KG1 (cell line): Measurements from ENCODE around the gene BACE2.

Experiments
- DNase-seq: peaks from one replicate; lab custom pipeline; 2025; lab: John Stamatoyannopoulos, UW

BACE2 gene

DNA sequence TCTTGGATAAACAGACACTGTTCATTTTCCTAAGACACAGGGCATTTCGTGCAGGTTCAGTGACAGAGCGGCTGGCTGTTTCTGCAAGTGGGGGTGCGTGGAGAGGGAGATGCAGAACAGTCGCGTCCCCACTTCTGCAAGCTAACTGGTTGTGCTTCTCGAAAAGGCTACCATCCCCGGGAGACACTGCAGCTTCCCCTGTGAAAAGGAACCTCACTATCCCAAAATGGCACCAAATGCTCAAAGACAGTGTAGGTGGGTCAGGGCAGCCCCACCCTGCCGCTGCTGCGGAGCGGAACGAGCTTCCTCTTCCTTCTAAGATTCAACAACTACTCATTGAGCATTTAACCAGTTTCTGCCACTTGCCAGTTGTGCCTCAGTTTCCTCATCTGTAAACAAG lies 19.2 kb upstream of the BACE2 start:
- DNase-seq = no peak

DNA sequence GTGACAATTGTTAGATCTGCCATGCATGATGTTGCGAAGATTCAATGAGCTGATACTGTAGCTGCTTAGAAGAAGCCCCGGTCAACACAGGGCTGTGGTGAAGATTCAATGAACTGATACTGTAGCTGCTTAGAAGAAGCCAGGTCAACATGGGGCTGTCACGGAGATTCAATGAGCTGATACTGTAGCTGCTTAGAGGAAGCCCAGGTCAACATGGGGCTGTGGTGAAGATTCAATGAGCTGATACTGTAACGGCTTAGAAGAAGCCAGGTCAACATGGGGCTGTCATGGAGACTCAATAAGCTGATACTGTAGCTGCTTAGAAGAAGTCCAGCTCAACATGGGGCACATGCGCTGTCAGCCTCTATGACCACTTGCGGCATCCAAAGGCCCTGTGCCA lies 18.8 kb upstream of the BACE2 start:
- peak; percentile 23 for DNase-seq

DNA sequence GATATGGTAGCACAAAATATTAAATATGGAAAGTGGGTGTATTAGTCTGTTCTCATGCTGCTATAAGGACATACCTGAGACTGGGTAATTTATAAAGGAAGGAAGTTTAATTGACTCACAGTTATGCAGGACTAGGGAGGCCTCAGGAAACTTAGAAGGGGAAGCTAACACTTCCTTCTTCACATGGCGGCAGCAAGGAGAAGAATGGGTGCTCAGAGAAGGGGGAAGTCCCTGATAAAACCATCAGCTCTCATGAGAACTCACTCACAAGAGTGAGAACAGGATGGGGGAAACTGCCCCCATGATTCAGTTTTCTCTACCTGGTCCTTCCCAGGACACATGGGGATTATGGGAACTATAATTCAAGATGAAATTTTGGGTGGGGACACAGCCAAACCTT lies 15.8 kb upstream of the BACE2 start:
- peak; percentile 20 for DNase-seq

DNA sequence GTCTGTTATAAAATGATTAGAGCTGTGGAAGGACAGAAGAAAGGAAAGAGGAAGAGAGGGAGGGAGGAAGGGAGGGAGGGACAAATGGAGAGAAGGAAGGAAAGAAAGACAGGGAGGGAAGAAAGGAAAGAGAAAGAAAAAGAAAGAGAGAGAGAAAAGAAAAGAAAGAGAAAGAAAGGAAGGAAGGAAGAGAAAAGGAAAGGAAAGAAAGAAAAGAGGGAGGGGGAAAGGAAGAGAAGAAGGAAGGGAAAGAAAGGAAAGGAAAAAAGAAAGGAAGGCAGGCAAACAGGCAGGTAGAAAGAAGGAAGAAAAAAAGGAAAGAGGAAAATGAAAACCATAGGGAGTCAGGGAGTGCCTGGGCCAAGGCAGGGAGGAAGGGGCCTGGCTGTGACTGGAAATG lies 14.5 kb upstream of the BACE2 start:
- DNase-seq = no peak

DNA sequence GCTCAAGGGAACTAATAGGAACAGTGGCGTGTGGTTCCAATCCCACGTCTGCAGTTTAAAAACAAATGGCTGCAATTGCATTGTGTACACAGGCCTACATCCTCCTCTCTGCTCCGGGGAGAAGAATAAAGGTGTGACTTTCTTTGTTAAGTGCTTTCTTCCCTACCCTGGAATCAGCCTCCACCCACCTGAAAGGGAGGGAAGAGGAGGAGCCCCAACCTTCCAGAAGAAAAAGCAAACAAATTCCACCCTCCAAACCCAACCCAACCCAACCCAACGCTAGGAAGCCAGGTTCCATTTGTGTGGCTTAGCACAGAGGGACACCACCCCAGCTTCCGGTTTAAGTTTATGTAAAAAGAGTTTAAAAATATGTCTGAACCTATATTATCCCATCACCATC lies 11.8 kb upstream of the BACE2 start:
- DNase-seq = no peak

DNA sequence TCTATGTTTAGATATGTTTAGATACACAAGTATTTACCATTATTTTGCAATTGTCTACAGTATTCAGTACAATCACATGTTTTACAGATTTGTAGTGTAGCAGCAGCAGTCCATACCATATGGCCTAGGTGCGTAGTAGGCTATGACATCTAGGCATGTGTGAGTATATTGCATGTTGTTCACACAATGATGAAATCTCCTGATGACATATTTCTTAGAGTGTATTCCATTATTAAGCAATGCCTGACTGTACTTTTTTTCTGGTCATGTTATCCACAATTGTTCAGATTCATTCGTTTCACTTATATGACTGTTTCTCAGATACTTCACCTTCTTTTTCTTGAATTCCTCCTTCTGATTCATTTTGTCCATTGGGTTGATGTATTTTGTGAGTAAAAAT lies 9.9 kb upstream of the BACE2 start:
- DNase-seq = no peak

DNA sequence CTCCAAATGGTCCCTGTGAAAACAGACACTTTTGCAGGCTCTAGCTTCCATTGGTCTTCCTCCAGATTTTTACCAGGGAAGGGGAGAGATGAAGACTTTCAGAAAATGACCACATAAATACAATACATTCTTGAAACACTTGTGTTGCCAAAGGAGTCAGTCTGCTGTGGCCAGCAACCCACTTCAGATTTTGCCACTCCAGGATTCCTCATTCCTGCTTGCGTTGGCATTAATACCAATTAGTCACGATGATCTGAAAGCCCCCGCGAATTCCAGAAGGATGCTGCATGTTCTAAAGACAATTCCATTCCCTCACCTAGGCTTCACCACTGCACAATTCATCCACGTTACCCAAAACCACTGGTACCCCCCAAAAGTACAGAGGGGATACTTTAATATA lies 7.9 kb upstream of the BACE2 start:
- no peak for DNase-seq

DNA sequence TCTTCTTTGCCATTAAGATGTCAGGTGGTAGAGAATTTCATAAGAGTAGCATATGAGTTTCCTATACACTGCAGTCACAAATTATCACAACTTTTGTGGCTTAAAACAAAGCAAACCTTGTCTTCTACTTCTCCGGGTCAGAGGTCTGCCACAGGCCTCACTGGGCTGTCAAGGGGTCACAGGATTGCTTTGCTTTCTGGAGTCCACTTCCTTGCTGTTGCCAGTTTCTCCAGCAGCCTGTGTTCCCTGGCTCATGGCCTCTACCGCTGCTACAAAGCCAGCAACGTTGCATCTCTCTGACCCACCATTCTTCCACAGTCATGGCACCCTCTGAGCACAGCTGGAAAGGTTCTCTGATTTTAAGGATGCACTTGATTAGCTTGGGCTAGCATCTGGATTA lies 6.5 kb upstream of the BACE2 start:
- DNase-seq = no peak

DNA sequence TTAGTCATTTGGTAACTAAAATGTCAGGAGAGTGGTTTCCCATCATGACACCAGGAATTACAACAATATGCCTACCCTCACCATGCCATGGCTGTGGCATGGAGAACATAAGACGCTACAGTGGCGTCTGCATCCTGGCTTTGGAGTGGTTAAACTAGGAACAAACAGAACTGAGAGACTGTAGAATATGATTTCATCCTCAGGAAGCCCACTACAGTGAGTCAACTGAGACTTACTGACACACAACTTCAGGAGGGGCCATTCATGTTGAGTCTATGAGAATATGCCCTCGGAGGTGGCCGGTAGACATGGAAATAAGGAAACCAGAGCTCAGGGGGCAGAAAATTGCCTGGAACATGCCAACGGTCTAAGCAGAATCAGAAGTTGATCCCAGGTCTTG lies 5.9 kb upstream of the BACE2 start:
- DNase-seq = no peak

DNA sequence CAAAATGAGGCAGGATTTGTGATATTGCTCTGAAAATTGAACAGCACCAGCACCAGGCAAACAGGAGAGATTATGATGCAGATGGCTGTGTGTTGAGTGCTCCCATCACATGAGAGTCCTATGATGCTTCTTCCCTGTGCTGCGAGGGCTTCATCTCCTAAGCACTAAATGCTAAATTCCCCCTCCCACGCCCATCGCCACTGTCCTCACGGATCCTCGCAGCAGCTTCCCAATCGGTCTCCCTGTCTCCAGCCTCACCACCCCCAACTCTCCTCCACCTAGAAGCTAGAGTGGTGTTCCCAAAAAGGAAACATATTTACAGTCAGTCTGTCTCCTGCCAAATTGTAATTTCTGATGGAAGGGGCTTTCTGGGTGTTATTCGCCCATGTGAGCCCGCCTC lies 4.9 kb upstream of the BACE2 start:
- DNase-seq = no peak

DNA sequence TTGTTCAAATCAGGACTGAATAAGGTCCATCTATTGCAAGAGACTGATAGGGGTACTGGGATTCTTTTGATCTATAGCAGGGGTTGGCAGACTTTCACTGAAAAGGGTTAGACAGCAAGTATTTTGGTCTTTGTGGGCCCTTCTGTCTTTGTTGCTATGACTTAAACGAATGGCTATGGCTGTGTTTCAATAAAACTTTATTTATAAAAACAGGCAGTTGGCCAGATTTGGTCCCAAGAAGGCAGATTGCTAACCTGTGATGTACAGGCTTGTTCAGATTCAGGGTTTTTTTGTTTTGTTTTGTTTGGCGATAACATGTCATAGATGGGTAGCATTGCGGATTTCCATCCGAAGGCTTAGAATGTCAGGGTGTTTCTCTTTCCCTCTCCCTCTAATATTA lies 3.9 kb upstream of the BACE2 start:
- DNase-seq = no peak

DNA sequence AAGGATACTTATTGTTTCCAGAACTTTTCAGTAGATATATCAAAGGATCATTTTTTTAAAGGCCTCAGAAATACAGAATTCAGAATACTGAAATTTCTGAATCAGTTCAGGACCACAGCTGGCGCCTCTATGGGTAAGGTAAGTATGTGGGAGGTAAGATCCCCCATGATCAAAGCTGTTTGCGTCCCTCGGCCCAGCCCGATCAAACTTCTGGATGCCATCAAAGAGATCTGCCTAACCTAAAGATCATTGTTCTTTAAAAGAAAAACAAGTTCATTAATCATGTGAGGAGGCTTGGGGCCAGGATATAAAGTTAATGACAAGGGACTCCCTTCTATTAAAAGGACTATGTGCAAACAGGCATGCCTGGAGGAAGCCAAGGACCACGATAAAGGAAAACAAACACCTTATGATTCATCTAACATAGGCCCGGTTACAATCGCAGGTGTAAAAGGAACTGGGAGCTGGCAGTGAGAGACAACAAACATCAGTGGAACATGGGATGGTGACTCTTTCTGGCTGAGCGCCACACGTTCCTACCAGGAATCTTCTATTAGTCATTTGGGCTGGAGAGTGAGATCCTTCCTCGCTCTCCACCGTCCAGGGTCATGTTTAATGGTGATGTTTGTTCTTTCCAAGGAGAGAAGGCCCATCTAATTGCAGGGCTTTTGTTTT lies 2.8 kb upstream of the BACE2 start:
- DNase-seq = no peak

DNA sequence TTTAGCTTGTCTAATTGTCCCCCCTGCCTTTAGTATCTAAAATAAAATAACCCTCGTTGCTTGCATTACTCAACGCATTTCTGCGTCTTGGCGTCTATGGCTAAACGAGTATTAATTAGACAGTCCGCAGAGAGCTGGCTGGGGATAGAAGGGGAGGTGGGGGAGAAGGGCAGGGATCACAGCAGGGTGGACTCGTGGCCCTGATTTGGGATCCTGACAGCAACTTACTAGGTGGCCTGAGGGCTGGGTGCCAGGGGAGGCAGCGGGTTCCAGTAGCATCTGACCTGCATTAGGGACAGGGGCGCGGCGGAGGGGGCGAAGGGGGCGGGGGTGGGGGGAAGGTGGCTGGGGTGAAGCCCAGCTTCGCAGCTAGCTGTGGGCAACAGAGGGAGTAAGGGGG lies 1.1 kb upstream of the BACE2 start:
- no peak for DNase-seq

DNA sequence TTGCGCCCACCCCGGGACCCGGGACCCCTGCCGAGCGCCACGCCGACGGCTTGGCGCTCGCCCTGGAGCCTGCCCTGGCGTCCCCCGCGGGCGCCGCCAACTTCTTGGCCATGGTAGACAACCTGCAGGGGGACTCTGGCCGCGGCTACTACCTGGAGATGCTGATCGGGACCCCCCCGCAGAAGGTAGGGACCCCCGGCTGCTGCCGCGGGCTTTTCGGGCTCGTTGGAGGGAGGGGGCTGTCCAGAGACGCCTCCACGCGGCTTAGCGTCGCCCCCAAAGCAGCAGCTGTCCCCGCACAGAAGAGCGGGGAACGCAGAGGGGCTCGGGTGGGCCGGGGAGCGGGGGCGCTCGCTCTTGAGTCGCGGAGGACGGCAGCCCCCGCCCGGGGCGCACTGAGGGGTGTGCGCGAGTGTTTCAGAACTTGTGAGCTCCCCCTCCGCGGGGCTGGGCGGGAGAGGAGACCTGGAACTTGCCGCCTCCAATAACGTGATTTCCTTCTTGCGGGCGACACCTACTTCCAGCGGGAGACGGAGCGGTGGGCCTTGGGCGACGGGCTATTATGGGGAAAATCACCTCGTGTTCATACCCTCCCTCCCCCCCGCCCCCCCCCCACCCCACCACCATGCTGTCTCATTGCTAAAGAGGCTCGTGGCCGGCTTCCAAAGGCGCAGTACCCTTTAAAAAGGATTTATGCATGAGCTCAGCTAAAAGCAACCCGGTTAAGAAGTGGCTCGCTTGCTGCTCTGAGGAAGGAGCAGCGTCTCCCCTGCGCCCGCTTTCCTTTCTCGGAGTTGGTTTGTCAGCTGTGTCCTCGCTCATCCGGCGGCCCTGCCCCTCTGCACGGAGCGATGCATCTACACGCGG lies 664 bp downstream of the BACE2 start:
- no peak for DNase-seq

DNA sequence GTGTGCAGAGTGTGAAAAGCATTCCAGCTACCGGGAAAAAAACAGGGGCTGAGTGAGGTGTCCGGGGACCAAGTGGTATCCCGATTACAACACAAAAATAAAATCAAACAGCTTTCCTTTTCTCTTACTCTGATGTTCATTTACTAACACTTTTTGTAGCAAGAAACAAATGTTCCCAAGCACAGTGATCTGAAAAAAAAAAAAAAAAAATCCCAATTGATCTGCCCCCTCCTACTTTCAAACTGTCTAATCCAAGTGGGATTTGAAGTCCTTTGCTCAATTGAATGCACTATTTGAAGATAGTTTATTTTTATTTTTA lies 1.3 kb downstream of the BACE2 start:
- DNase-seq = no peak

DNA sequence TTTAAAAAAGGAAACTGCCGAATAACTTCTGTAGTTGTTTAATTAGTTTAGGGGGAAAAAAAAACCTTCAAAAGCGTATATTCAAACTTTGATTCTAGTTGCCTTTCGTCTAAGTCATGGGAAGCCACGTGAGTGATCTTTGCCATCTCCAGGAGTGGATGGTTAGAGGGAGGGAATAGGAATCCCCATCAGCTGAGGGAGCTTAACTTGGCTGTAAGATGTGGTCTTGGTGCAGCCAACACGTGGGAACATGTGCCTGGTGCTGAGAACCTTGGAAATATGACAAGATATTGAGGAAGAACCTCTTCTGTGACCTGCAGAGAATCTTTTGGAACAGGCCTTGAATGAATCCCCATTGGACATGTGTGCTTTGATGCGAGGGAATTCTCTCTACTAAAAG lies 1.7 kb downstream of the BACE2 start:
- DNase-seq = no peak

DNA sequence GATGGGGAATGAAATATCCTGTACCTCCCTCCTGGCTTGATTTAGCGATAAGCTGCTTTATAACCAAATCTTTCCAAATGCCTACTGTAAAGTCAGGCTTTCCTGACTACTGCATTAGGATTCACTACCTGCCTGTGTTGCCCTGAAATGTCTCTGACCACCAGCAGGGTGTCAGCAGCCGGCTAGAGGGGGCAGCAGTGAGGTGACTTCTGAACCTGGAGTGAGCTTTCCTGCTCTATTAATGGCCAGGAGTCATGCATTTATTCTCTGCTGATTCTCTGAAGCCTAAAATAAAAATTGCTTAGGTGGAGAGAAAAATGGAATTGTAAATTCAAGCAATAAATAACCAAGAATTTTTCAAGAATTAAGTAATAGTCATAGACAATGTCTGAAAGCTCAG lies 2.5 kb downstream of the BACE2 start:
- DNase-seq = no peak

DNA sequence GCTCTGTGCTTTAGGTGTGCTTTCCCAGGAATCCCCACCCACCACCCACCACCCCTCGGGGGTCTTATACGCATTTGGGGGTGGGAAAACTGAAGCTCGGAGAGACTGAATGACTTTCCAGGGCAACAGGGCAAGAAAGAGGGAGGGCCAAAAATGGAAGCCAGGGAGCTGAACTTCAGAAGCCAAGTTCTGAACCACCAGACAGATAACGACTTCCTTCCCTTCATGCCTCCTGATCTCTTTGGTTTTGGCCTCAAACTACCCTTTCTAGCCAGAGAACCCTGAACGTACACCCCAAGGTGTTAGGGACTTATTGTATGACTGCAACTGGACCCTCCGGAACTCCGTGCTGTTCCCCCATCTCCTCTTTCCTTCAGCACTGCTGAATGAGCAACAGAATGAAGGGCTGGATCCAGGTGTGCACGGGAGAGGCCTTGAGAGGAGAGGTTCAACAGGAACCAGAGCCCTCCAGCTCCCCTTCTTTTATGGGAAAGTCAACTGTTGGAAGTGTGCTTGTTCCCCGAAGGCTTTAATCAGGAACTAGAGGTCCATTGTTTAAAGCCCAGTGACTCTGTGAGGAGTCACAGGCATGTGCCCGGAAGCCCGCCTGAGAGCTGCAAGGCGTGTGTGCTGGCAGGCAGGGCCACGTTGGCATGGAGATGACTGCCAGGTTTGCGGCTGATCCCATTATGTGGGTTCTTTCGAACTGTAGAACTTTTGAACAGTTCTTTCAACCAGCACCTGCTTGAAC lies 3.1 kb downstream of the BACE2 start:
- DNase-seq = no peak

DNA sequence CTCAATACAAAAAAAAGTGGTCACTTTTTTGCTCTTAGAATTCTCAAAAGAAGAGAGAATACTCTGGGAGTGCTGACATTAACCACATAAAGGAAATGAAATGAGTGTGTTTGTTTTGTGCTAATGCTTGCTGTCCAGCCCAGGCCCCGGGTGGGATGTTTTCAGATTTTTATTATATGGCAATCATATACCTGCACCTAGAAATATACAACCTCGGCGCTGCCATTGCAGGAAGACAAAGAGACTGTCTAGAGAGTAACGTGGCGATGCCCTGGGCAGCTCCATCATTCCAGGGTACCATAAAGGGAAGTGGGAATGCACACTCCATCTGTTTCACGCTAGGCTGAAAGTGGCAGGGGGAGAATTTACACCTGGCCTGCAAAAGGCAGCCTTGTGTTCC lies 7.1 kb downstream of the BACE2 start:
- DNase-seq = no peak

DNA sequence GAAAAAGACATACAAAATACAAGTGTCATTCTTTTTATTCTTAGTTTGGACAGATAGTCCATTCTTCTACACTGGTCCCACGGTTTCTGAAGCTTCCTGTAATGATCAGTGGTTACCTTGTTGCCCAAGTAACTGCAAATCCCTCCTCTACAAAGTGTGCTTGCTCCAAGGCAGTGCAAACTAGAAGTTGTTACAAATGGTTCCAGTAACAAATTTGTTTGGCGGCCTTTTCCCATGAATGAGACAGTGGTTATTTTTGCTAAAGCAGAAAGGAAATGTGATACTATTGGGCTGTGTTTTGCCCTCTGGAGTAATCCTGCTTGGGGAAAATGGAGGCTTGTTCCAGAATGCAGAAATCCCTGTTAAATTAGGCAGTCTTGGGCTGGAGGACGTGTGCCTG lies 8.9 kb downstream of the BACE2 start:
- no peak for DNase-seq

DNA sequence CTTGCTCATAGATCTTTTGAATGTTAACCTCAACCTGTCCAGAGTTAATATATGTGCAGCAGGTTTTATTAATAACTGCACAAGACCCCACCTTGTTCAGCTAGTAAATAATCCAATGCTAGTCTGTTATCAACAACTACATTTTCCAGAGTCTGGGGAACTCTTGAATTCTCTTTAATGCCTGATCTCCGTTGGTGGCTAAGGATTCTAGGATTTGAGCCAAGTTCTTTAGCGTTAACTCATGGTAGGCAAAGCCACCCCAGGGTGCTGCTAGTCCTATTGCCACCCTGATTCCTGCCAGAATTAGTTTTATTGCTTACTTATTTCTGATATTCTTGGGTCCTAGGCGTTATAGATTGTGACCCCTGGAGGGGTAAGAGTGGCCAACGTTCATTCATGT lies 12.8 kb downstream of the BACE2 start:
- DNase-seq = no peak

DNA sequence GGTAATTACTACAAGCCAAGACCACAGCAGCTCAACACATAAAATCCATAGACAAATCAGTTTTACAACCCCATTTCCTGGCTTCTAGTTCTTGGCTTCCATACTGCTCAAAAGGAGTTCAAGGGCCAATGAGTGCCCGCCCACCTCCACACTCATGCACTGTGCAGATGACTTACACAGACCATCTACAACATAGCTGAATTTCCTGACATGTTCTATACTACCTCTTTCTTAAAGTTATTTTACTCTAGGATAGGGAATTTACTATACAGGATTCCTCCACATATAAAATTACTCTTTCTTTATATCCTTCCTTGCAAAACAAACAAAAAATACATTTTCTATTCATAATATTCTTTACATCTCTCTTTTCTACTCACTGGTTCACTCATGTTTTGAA lies 14.6 kb downstream of the BACE2 start:
- DNase-seq = no peak

DNA sequence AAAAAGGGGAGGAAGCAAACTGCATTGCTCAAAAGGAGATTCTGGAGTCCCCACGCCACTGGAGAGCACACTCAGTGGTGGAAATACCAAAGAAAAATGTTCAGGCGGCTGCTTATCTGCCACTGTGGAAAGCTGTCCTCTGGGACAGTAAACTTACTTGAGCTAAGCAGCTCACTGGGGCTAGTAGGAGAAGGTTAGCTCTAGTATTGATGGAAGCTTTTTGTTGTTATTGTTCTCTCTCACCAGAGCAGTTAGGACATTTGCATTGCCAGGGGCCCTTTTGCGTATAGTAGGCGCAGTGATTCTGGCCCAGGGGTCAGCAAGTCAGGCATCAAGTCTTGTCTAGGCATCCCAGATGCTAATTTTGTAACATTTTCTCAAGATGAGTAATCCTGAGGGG lies 15.6 kb downstream of the BACE2 start:
- no peak for DNase-seq
